OCI-LY3 (cell line): Measurements from ENCODE around the gene PRCP.

Source experiments
- EZH2phosphoT487 ChIP-seq: fragments of 200-600 bp; shearing (Covaris generic); IDR thresholded peaks from 2 replicates; pipeline ENCODE4 v1.6.1; 2018; ENCODE audit warnings: antibody characterized with exemption, mixed run types, low read depth
- TF ChIP-seq, protein P1 (sequence below): fragments of 200-600, 300-600 bp; sonication (generic); IDR thresholded peaks from 2 replicates; pipeline ENCODE4 v1.5.1; 2014; ENCODE audit warnings: antibody characterized with exemption, low read length, low read depth

GRCh38 chr11:82787981-82788380, 112.2 kb downstream of the PRCP start:
- TF ChIP-seq, protein P1, sequence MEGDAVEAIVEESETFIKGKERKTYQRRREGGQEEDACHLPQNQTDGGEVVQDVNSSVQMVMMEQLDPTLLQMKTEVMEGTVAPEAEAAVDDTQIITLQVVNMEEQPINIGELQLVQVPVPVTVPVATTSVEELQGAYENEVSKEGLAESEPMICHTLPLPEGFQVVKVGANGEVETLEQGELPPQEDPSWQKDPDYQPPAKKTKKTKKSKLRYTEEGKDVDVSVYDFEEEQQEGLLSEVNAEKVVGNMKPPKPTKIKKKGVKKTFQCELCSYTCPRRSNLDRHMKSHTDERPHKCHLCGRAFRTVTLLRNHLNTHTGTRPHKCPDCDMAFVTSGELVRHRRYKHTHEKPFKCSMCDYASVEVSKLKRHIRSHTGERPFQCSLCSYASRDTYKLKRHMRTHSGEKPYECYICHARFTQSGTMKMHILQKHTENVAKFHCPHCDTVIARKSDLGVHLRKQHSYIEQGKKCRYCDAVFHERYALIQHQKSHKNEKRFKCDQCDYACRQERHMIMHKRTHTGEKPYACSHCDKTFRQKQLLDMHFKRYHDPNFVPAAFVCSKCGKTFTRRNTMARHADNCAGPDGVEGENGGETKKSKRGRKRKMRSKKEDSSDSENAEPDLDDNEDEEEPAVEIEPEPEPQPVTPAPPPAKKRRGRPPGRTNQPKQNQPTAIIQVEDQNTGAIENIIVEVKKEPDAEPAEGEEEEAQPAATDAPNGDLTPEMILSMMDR, result no peak
- no peak for TF ChIP-seq EZH2phosphoT487
